DOHH2 (cell line): ENCODE measurements around the gene ANO6.

ENCODE experiments used
- H3F3A ChIP-seq: fragments of 200-600 bp; sonication (generic), shearing (Covaris generic); 2 replicates; pipeline ENCODE4 v1.6.0; 2016; ENCODE audit warnings: antibody characterized with exemption, mild to moderate bottlenecking; ENCODE audit not compliant: control insufficient read depth, insufficient read depth
- H3K27ac ChIP-seq: fragments of 200-600 bp; sonication (generic); 2 replicates; pipeline ENCODE4 v1.5.1; 2014; ENCODE audit warnings: low read depth, mild to moderate bottlenecking, low read length, moderate library complexity
- H3K27me3 ChIP-seq: fragments of 200-600 bp; sonication (generic); 2 replicates; pipeline ENCODE4 v1.6.1; 2014; ENCODE audit warnings: mild to moderate bottlenecking, low read length, mixed read lengths; ENCODE audit not compliant: control insufficient read depth
- H3K36me3 ChIP-seq: fragments of 200-600 bp; sonication (generic); 2 replicates; pipeline ENCODE4 v1.6.1; 2014; ENCODE audit warnings: mild to moderate bottlenecking, low read length, moderate library complexity, mixed read lengths; ENCODE audit not compliant: control insufficient read depth
- H3K4me1 ChIP-seq: fragments of 200-600 bp; sonication (generic); 2 replicates; pipeline ENCODE4 v1.6.1; 2014; ENCODE audit warnings: mild to moderate bottlenecking, low read length, mixed read lengths; ENCODE audit not compliant: control insufficient read depth
- H3K4me2 ChIP-seq: fragments of 200-600 bp; sonication (generic); 2 replicates; pipeline ENCODE4 v1.6.0; 2014; ENCODE audit warnings: mild to moderate bottlenecking, low read length, moderate library complexity
- H3K4me3 ChIP-seq: fragments of 200-600 bp; sonication (generic); 2 replicates; pipeline ENCODE4 v1.5.1; 2014; ENCODE audit warnings: mild to moderate bottlenecking, low read length, mixed read lengths
- H3K79me2 ChIP-seq: fragments of 200-600 bp; sonication (generic); 2 replicates; pipeline ENCODE4 v1.6.1; 2014; ENCODE audit warnings: mild to moderate bottlenecking, low read length, mixed read lengths; ENCODE audit not compliant: control insufficient read depth
- H3K9me2 ChIP-seq: fragments of 200-600 bp; sonication (generic); replicated peaks from 2 replicates; pipeline ENCODE4 v1.6.1; 2014; ENCODE audit warnings: mild to moderate bottlenecking, low read length, mixed read lengths; ENCODE audit not compliant: control insufficient read depth
- H3K9me3 ChIP-seq: fragments of 200-600 bp; sonication (generic); 2 replicates; pipeline ENCODE4 v1.6.1; 2014; ENCODE audit warnings: antibody characterized with exemption, low read length, mixed read lengths; ENCODE audit not compliant: control insufficient read depth, insufficient read depth
- H4K20me1 ChIP-seq: fragments of 200-600 bp; sonication (generic); 2 replicates; pipeline ENCODE4 v1.6.0; 2014; ENCODE audit warnings: low read depth, mild to moderate bottlenecking, antibody characterized with exemption, low read length, moderate library complexity; ENCODE audit not compliant: control insufficient read depth, insufficient read depth
- EZH2phosphoT487 ChIP-seq: fragments of 200-600 bp; sonication (generic); IDR thresholded peaks from 2 replicates; pipeline ENCODE4 v1.6.1; 2017; ENCODE audit warnings: borderline replicate concordance, mild to moderate bottlenecking, antibody characterized with exemption, low read length, moderate library complexity, mixed read lengths
- TF ChIP-seq, protein P1 (sequence below): fragments of 200-600 bp; sonication (generic); IDR thresholded peaks from one replicate; pipeline ENCODE4 v1.5.1; 2014; ENCODE audit warnings: antibody characterized with exemption, mild to moderate bottlenecking, low read depth, low read length; ENCODE audit not compliant: poor library complexity, severe bottlenecking

Gene ANO6

DNA sequence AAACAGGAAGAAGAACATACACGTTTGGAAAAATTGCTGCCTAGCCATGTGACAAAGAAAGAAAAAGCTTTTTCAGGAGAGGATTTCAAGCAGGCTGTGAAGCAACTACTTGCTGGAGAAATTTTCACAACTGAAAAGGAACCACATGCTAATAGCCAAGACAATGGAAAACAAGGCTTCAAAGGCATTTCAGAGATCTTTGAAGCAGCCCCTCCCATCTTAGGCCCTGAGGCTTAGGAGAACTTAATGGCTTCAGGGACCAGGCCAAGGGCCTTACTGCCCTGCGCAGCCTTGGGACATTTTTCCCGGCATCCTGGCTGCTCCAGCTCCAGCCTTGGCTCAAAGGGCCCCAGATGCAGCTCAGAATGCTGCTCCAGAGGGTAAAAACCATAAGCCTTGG, 257.7 kb downstream of the ANO6 start:
- Histone ChIP-seq H3K4me3 (no peak overlapping the region), H3F3A (no peaks in the 10 kb centered on the region), H3K27me3 (no peaks in the 10 kb centered on the region), H3K79me2 (no peaks in the 10 kb centered on the region), H3K9me3 (no peaks in the 10 kb centered on the region), H4K20me1 (no peaks in the 10 kb centered on the region), H3K27ac (no peak overlapping the region), H3K4me2 (no peak overlapping the region), H3K36me3 (no peaks in the 10 kb centered on the region), H3K4me1 (no peaks in the 10 kb centered on the region), H3K9me2 (no peaks in the 10 kb centered on the region)
- TF ChIP-seq, protein P1, sequence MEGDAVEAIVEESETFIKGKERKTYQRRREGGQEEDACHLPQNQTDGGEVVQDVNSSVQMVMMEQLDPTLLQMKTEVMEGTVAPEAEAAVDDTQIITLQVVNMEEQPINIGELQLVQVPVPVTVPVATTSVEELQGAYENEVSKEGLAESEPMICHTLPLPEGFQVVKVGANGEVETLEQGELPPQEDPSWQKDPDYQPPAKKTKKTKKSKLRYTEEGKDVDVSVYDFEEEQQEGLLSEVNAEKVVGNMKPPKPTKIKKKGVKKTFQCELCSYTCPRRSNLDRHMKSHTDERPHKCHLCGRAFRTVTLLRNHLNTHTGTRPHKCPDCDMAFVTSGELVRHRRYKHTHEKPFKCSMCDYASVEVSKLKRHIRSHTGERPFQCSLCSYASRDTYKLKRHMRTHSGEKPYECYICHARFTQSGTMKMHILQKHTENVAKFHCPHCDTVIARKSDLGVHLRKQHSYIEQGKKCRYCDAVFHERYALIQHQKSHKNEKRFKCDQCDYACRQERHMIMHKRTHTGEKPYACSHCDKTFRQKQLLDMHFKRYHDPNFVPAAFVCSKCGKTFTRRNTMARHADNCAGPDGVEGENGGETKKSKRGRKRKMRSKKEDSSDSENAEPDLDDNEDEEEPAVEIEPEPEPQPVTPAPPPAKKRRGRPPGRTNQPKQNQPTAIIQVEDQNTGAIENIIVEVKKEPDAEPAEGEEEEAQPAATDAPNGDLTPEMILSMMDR, result no peak
- no peak for TF ChIP-seq EZH2phosphoT487

DNA sequence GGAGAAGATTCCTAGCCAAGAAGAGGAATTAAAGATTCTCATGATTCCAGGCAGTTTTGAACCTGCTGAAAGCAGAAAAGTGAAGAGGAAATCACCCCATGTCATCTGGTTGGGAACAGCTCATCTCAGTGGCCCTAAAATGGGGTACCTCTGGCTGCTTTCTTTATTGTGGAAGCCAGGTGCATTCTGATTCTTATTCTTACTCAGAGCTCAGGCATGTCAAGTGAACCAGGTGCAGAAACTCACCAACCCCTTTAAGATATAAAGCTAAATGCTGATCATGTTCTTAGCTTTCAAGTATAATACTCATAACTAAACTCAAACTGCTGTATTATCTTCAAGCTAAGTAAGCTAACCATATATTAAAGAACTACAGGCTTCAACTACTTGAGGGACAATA, 259.7 kb downstream of the ANO6 start:
- H3K4me1 ChIP-seq, result no peaks in the 10 kb centered on the region
- no peak overlapping the region for H3K4me2 ChIP-seq
- H3K27ac ChIP-seq, result no peak overlapping the region
- TF ChIP-seq, protein P1, result no peak
- TF ChIP-seq EZH2phosphoT487, result no peak
- no peaks in the 10 kb centered on the region for H3K9me2 ChIP-seq
- no peaks in the 10 kb centered on the region for H4K20me1 ChIP-seq
- H3K9me3 ChIP-seq, result no peaks in the 10 kb centered on the region
- no peaks in the 10 kb centered on the region for H3K36me3 ChIP-seq
- H3K27me3 ChIP-seq, result no peaks in the 10 kb centered on the region
- H3F3A ChIP-seq, result no peaks in the 10 kb centered on the region
- no peak overlapping the region for H3K4me3 ChIP-seq
- no peaks in the 10 kb centered on the region for H3K79me2 ChIP-seq

DNA sequence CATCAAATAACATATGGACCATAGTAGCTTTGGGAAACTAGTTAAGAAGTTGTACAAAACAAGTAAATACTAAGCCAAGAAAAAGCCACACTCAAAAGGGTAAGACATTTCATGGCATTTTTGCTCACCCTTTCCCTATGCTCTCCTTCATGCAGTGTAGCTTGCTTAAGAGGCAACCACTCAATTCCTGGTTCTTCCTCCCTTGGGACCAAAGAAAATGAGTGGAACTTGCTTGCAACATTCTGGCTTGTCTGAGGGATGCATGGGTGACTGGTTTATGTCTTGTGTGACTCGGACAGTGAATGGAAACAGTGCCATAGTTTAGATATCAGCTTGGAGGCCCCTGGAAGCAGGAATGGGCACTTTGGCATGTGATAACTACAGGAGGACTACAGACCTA, 261.6 kb downstream of the ANO6 start:
- Histone ChIP-seq H3K4me2 (no peak overlapping the region), H3K9me2 (no peaks in the 10 kb centered on the region), H3K9me3 (no peaks in the 10 kb centered on the region), H3K4me3 (no peak overlapping the region), H3K36me3 (no peaks in the 10 kb centered on the region), H3K4me1 (no peaks in the 10 kb centered on the region), H4K20me1 (no peaks in the 10 kb centered on the region), H3K27ac (no peak overlapping the region), H3F3A (no peaks in the 10 kb centered on the region), H3K27me3 (no peaks in the 10 kb centered on the region), H3K79me2 (no peaks in the 10 kb centered on the region)
- TF ChIP-seq, protein P1, result no peak
- no peak for TF ChIP-seq EZH2phosphoT487

DNA sequence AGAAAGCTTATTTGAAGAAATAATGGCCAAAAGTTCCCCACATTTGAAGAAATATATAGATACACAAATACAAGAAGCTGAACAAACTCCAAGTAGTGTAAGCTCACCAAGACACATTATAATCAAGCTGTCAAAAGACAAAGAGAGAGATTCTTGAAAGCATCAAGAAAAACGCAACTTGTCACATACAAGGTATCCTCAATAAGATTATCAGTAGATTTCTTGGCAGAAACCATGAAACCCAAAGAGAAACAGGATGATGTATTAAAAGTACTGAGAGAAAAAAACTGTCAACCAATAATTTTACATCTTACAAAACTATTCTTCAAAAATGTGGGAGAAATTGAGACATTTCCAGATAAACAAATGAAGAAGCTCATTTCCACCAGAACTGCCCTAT, 263.0 kb downstream of the ANO6 start:
- no peaks in the 10 kb centered on the region for H3K9me2 ChIP-seq
- H3K4me2 ChIP-seq, result no peak overlapping the region
- no peaks in the 10 kb centered on the region for H3K36me3 ChIP-seq
- H3K9me3 ChIP-seq, result no peaks in the 10 kb centered on the region
- no peaks in the 10 kb centered on the region for H3K27me3 ChIP-seq
- H3F3A ChIP-seq, result no peaks in the 10 kb centered on the region
- no peaks in the 10 kb centered on the region for H3K79me2 ChIP-seq
- TF ChIP-seq EZH2phosphoT487, result no peak
- TF ChIP-seq, protein P1, result no peak
- H3K4me1 ChIP-seq, result no peaks in the 10 kb centered on the region
- H3K27ac ChIP-seq, result no peak overlapping the region
- no peak overlapping the region for H3K4me3 ChIP-seq
- H4K20me1 ChIP-seq, result no peaks in the 10 kb centered on the region
